NOMO-1 (cell line): Measurements from ENCODE around the gene GLDC.
"Not testable (repeated sequence)": the region's sequence is repeated elsewhere in the genome, so short reads cannot be mapped to it uniquely, and the experiment has no call there.

Experiments used
- DNase-seq, 2 experiments: peaks; one replicate each; lab custom pipeline; 2025; ENCODE audit not compliant: unreplicated experiment in 2 of 2; lab: John Stamatoyannopoulos, UW

GLDC gene

GRCh38 chr9:6622784-6623183, 22.7 kb downstream of the GLDC start:
- not testable (repeated sequence) for DNase-seq

- DNase-seq = no peak
Observed at GRCh38 chr9:6620796-6621195, 24.7 kb downstream of the GLDC start.

GRCh38 chr9:6620353-6620752, 25.2 kb downstream of the GLDC start:
- DNase-seq = no peak

- DNase-seq = no peak
Observed at GRCh38 chr9:6619909-6620308, 25.6 kb downstream of the GLDC start.

GRCh38 chr9:6616951-6617602, 28.5 kb downstream of the GLDC start:
- DNase-seq = no peak

GRCh38 chr9:6614489-6614888, 31.0 kb downstream of the GLDC start:
- DNase-seq = no peak

- no peak for DNase-seq
Observed at GRCh38 chr9:6611865-6612264, 33.7 kb downstream of the GLDC start.

- no peak for DNase-seq
Observed at GRCh38 chr9:6610073-6610472, 35.5 kb downstream of the GLDC start.

GRCh38 chr9:6609497-6610016, 36.0 kb downstream of the GLDC start:
- no peak for DNase-seq

- no peak for DNase-seq
Observed at GRCh38 chr9:6605202-6605601, 40.3 kb downstream of the GLDC start.

- no peak for DNase-seq
Observed at GRCh38 chr9:6600426-6600825, 45.1 kb downstream of the GLDC start.

GRCh38 chr9:6600006-6600405, 45.5 kb downstream of the GLDC start:
- DNase-seq = no peak

GRCh38 chr9:6598249-6598725, 47.2 kb downstream of the GLDC start:
- no peak for DNase-seq

GRCh38 chr9:6592791-6593190, 52.7 kb downstream of the GLDC start:
- no peak for DNase-seq

- DNase-seq = no peak
Observed at GRCh38 chr9:6592231-6592630, 53.3 kb downstream of the GLDC start.

GRCh38 chr9:6590772-6591384, 54.7 kb downstream of the GLDC start:
- no peak for DNase-seq

GRCh38 chr9:6590334-6590733, 55.2 kb downstream of the GLDC start:
- DNase-seq = no peak

- peak in 1 of 2 experiments; percentile 10 for DNase-seq
Observed at GRCh38 chr9:6584881-6585597, 60.5 kb downstream of the GLDC start.

GRCh38 chr9:6581253-6581652, 64.3 kb downstream of the GLDC start:
- DNase-seq = no peak

- DNase-seq = no peak
Observed at GRCh38 chr9:6579613-6580012, 65.9 kb downstream of the GLDC start.

- DNase-seq = no peak
Observed at GRCh38 chr9:6576987-6577386, 68.5 kb downstream of the GLDC start.
